GM12873 (cell line): ENCODE data around the gene NRG3.

ENCODE experiments used
- TF ChIP-seq, protein P1 (sequence below): IDR thresholded peaks from 2 replicates; pipeline ENCODE4 v1.5.1; 2012; ENCODE audit warnings: low read depth, mild to moderate bottlenecking, moderate library complexity, low read length, control low read depth; ENCODE audit not compliant: insufficient read depth; ENCODE audit errors: missing control alignments

The NRG3 gene

DNA sequence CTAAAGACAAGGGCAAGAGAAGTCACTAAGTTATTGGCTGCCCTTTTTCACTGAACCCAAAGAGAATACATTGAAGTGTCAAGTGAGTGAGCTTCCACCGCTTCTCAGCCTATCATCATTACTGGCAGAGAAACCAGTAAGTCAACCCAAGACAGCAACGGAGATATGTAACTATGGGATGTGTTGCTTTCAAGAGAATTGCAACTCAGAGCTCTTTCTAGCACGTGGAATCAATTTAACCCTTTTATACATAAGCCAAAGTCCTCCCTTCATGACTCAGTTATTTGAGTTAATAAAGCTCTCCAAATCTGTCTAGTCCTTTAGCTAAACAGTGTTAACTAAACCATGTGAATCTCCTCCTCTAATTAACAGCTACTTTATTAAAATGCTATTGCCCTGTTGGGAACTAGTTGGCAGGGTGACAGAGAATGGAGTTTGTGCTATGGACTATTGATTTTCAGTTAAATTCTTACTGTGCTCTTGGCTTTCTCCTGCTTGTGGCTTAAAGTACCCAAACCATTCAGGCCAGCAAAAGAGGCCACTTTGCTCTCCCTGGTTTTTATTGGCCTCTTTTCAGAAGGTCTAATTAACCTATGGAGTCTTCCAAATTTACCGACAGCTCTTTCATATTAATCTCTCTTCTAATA lies 287.7 kb downstream of the NRG3 start:
- TF ChIP-seq, protein P1, sequence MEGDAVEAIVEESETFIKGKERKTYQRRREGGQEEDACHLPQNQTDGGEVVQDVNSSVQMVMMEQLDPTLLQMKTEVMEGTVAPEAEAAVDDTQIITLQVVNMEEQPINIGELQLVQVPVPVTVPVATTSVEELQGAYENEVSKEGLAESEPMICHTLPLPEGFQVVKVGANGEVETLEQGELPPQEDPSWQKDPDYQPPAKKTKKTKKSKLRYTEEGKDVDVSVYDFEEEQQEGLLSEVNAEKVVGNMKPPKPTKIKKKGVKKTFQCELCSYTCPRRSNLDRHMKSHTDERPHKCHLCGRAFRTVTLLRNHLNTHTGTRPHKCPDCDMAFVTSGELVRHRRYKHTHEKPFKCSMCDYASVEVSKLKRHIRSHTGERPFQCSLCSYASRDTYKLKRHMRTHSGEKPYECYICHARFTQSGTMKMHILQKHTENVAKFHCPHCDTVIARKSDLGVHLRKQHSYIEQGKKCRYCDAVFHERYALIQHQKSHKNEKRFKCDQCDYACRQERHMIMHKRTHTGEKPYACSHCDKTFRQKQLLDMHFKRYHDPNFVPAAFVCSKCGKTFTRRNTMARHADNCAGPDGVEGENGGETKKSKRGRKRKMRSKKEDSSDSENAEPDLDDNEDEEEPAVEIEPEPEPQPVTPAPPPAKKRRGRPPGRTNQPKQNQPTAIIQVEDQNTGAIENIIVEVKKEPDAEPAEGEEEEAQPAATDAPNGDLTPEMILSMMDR: no peak

DNA sequence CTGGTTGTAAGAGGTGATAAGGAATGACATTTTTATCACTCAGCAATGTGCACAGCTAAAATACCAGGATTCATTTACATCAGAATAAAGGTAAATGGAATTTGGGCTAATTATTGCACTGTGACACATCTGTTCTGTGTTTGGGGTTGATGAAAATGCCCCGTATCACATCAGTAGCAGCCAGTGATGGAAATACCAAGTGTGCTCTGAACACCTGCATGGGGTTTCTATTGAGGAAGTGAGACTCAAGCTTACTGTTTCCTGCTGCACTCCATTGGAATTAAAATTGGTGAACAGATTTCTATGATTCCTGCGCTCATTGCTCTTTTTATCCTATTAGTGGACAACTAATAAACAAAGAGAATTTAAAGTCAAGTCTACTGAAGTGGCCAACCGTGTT lies 296.9 kb downstream of the NRG3 start:
- TF ChIP-seq, protein P1: no peak

DNA sequence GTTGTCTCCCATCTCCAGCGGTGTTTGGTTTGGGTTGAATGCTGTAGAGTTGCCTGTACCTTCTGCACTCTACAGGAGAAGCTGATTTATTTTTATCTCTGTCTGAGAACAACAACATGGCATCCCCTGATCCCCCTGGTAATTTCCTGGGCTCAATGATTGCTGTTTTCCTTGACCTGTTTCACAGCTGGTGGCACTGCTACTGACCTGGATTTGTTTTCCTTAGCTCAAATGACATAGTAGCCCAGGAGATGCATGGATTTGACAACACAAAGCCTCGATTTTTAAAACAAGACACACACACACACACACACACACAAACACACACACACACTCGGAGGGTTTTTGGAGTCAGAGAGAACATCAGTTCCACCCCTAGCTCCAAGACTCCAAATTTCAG lies 301.6 kb downstream of the NRG3 start:
- TF ChIP-seq, protein P1: no peak

DNA sequence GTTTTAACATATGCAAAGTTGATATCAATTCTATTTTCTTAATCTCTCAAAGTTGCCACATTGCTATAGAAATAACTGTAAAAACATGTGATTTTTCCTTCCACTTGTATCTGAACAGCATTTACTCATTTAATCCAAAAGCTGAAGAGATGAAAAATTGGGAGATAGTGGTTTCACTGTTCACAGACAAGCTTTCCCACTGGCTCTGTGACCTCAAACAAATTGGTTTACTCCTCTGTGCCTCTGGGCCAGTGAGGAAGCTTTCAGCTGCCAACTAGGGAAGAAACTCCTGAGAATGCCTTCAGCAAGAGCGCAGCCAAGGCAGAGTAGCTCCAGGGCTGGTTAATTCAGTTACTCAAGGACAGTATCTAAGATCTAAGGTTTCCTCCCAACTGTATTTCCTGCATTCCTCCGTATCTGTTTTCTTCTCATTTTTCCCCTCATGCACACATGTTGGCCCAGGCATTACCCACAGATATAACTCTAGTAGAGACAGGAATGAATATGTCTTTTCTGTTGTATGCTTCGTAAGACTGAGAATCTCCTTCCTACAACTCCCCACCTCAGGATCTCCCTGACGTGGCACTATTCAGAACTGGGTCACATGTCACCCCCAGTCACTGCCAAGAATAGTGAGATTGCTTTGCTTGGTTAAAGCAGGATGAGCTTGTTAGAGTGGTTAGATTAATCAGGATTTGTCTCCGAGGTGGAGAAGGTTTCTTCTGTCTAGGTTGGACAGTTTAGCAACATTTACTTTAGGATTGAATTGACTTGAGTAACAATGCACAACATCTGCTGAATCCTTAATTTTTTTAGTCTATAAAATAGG lies 315.7 kb downstream of the NRG3 start:
- TF ChIP-seq, protein P1: no peak

DNA sequence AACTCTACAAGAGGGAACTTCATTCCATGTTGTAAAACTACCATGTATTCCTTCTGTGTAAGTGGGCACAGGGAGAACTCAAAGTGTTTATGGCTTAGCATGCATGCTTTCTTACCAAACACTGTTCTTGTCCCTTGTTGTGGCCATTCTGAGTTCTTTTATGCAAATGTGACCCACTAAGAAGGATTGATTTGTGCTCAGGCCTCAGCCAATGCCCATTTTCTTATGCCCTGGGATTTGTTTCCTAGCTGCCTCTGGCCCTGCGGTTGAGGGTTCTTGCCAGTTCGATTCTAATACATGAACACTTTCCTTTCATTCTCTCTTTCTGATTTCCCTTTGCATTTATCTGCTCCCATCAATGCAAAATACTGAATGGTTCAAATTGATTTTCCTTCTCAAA lies 316.7 kb downstream of the NRG3 start:
- TF ChIP-seq, protein P1: no peak

DNA sequence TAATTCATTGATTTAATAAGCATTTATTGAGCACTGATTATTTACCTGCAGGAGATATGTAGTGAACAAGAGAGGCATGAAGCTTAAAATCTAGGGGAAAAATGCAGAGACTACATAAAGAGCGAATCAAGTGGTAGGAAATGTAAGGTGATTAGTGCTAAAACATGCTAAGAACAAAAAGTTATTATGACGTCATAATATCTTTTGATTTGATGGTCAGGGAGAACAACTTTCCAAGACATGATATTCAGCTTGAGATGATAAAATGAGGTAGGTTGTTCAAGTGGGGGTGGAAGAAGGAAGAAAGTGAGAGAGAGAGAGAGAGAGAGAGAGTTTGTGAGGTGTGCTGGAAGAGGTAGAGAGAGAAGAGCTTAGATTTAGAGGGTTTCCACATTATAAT lies 317.7 kb downstream of the NRG3 start:
- TF ChIP-seq, protein P1: no peak

DNA sequence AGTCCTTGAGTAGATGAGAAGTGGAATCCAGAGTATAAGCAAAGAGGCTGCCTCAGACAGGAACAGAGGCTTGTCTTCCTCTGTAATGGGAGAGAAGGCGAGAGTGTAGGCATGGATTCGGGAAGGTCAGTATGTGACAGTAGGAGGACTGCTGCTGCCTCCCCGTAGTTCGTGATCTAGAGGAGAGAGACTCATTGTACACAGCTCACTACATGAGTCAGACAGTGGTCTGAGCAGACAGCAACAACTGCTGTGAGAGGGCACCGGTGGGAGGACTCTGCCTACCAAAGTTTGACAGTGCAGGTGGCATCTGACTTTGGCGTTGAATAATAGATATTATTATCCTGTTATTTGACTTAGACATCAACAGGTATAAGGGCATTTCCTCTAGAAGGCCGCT lies 319.4 kb downstream of the NRG3 start:
- TF ChIP-seq, protein P1: no peak
